ENCODE measurements around the gene MUC20. TPM values are rescaled to one million over a fixed set of nuclear protein-coding genes. Genes with fewer than 3 reads are reported as not detected.
"Not testable (repeated sequence)": the region's sequence is repeated elsewhere in the genome, so short reads cannot be mapped to it uniquely, and the experiment has no call there.

The MUC20 gene
- total and polyA plus RNA-seq, 9 of the 15 experiments (the other 6 are each of a cell fraction or from before 2014, with no cell fraction given): 0.03 to 0.23 (median 0.15) TPM; not detected in 3

GRCh38 chr3:195749101-195749500 lies 28.3 kb downstream of the MUC20 start:
- CTCF ChIA-PET (ENCODE audit: low intra/inter-chr PET ratio); FAIRE-seq: not testable (repeated sequence)
- 28% methylated on average over 5 of the region's 5 CpGs for WGBS (ENCODE audit: insufficient coverage, low coverage, missing lambda C conversion rate)

More at GRCh38 chr3:195749101-195749500, 28.3 kb downstream of the MUC20 start:
- H3K9me1 ChIP-seq (ENCODE audit: control insufficient read depth, insufficient read depth, low read length); H3K27ac ChIP-seq (ENCODE audit: extremely low read depth, low read depth, low read length); H2AFZ ChIP-seq (ENCODE audit: low read depth, low read length); H3K4me2 ChIP-seq (ENCODE audit: insufficient read depth, low read length); H3K4me3 ChIP-seq; H3K36me3 ChIP-seq (ENCODE audit: control insufficient read depth, insufficient read depth, low read length); H3K79me2 ChIP-seq (ENCODE audit: control insufficient read depth, insufficient read depth, low read length); POLR2A ChIA-PET; DNase-seq (ENCODE audit: extremely low read depth in 1 of 4, low spot score in 3 of 4); H3K9me3 ChIP-seq (replicated peaks; ENCODE audit: control insufficient read depth, insufficient read depth, low read depth, low read length); H3K9ac ChIP-seq (ENCODE audit: insufficient read depth in 1 of 2, low read depth in 2 of 2, low read length in 2 of 2); ATAC-seq; H4K20me1 ChIP-seq (replicated peaks; ENCODE audit: control insufficient read depth, insufficient read depth, low read length); BruUV-seq (replicated peaks): not testable (repeated sequence)
- TF ChIP-seq, protein P1, sequence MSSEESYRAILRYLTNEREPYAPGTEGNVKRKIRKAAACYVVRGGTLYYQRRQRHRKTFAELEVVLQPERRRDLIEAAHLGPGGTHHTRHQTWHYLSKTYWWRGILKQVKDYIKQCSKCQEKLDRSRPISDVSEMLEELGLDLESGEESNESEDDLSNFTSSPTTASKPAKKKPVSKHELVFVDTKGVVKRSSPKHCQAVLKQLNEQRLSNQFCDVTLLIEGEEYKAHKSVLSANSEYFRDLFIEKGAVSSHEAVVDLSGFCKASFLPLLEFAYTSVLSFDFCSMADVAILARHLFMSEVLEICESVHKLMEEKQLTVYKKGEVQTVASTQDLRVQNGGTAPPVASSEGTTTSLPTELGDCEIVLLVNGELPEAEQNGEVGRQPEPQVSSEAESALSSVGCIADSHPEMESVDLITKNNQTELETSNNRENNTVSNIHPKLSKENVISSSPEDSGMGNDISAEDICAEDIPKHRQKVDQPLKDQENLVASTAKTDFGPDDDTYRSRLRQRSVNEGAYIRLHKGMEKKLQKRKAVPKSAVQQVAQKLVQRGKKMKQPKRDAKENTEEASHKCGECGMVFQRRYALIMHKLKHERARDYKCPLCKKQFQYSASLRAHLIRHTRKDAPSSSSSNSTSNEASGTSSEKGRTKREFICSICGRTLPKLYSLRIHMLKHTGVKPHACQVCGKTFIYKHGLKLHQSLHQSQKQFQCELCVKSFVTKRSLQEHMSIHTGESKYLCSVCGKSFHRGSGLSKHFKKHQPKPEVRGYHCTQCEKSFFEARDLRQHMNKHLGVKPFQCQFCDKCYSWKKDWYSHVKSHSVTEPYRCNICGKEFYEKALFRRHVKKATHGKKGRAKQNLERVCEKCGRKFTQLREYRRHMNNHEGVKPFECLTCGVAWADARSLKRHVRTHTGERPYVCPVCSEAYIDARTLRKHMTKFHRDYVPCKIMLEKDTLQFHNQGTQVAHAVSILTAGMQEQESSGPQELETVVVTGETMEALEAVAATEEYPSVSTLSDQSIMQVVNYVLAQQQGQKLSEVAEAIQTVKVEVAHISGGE (CRISPR knock-in tag; IDR thresholded peaks at IDR 0.05): 0 out of 6 replicates have a peak, but pooled peaks of 1 of the 3 experiments have one; percentile 33
- Histone ChIP-seq H3K4me1 (replicated peaks in 1 of 2; ENCODE audit: control insufficient read depth in 2 of 2, insufficient read depth in 2 of 2, low read length in 2 of 2) (peaks cover 0 to 31% of the 10 kb centered on the region in 2 experiments; a peak in 3 of 5 replicates), H3K27me3 (ENCODE audit: control insufficient read depth in 2 of 2, insufficient read depth in 2 of 2, low read length in 2 of 2) (peaks cover 12 to 45% of the 10 kb centered on the region in 2 experiments)
- in situ Hi-C loops (cut with MboI) (loop anchor here (10.0 kb wide), 1 partner anchor 1906 kb away; no protein-coding TSS in a partner anchor), intact Hi-C loops (cut with micrococcal nuclease) (loop anchor here (10.0 kb wide), 3 partner anchors 106 to 166 kb away; no protein-coding TSS in a partner anchor)
